Caco-2 (cell line): Measurements from ENCODE around the gene SLC6A7. TPM values are rescaled to one million over a fixed set of nuclear protein-coding genes. Genes with fewer than 3 reads are reported as not detected.

Source experiments
- BruUV-seq: library from RNA; stranded (reverse); fragments of 400-500 nt; replicated peaks from 2 replicates; lab custom pipeline; 2021; lab: Mats Ljungman, UMichigan
- CTCF ChIA-PET: fragments of 300-600 bp; sonication (Branson Sonifier 250); formaldehyde crosslinking; loops from one replicate; lab custom pipeline; 2022; ENCODE audit warnings: antibody characterized with exemption; lab: Charles Lee
- POLR2A ChIA-PET: fragments of 300-600 bp; sonication (Branson Sonifier 250); formaldehyde crosslinking; loops from one replicate; lab custom pipeline; 2022; ENCODE audit warnings: antibody characterized with exemption; lab: Charles Lee
- DNase-seq, 2 experiments: peaks; one replicate each; pipeline versions ENCODE4 v3.0.0 to v3.0.0-alpha.2; 2020 to 2022
- H3K27me3 ChIP-seq: replicated peaks from 2 replicates; pipeline ENCODE4 v1.6.0; 2011; ENCODE audit warnings: low read length; ENCODE audit not compliant: control insufficient read depth, insufficient read depth
- H3K36me3 ChIP-seq: 2 replicates; pipeline ENCODE4 v1.5.1; 2011; ENCODE audit warnings: low read length; ENCODE audit not compliant: control insufficient read depth, insufficient read depth
- H3K4me1 ChIP-seq: fragments of 250-450 bp; sonication (Bioruptor Pico); 2 replicates; pipeline ENCODE4 v1.5.1; 2020; ENCODE audit warnings: mild to moderate bottlenecking
- H3K4me3 ChIP-seq: 2 replicates; pipeline ENCODE4 v1.5.1; 2011; ENCODE audit warnings: low read depth, mild to moderate bottlenecking, control low read depth, low read length
- H3K9me3 ChIP-seq: fragments of 250-450 bp; sonication (Bioruptor Pico); 2 replicates; pipeline ENCODE4 v1.5.1; 2020; ENCODE audit warnings: mild to moderate bottlenecking, moderate library complexity
- H3K27ac Mint-ChIP-seq: one replicate; pipeline ENCODE4 v1.8.0; 2022; ENCODE audit warnings: mixed read lengths; ENCODE audit not compliant: unreplicated experiment
- H3K27me3 Mint-ChIP-seq: one replicate; pipeline ENCODE4 v1.8.0; 2022; ENCODE audit warnings: mixed read lengths; ENCODE audit not compliant: insufficient read depth, unreplicated experiment
- H3K36me3 Mint-ChIP-seq: one replicate; pipeline ENCODE4 v1.8.0; 2022; ENCODE audit warnings: mild to moderate bottlenecking, mixed read lengths; ENCODE audit not compliant: insufficient read depth, unreplicated experiment
- H3K4me1 Mint-ChIP-seq: one replicate; pipeline ENCODE4 v1.8.0; 2022; ENCODE audit warnings: low read depth, mixed read lengths; ENCODE audit not compliant: unreplicated experiment
- H3K4me3 Mint-ChIP-seq: one replicate; pipeline ENCODE4 v1.8.0; 2022; ENCODE audit warnings: mild to moderate bottlenecking, moderate library complexity, mixed read lengths; ENCODE audit not compliant: unreplicated experiment
- H3K9me3 Mint-ChIP-seq: one replicate; pipeline ENCODE4 v1.8.0; 2022; ENCODE audit warnings: mixed read lengths; ENCODE audit not compliant: unreplicated experiment
- intact Hi-C: fragments of 100-400 bp; cut with micrococcal nuclease; formaldehyde crosslinking; loops from one replicate; pipeline ENCODE4 v1.10.0; 2022; ENCODE audit not compliant: unreplicated experiment
- total RNA-seq: library from RNA; stranded (reverse); gene quantifications from 2 replicates; pipeline ENCODE4 v1.2.3, GENCODE V29; 2022
- TF ChIP-seq, protein P1 (sequence below), 2 experiments: fragments of 200-600 bp in 1 of 2; IDR thresholded peaks; 1 replicate in 1 of 2; 2 replicates in 1 of 2; pipeline versions ENCODE4 v1.5.1 to v1.8.0; 2011 to 2022; ENCODE audit warnings: antibody characterized with exemption in 1 of 2, control low read depth in 1 of 2, inconsistent platforms in 1 of 2, low read depth in 1 of 2, low read length in 1 of 2, mild to moderate bottlenecking in 1 of 2, moderate library complexity in 1 of 2; ENCODE audit not compliant: insufficient read depth in 1 of 2, severe bottlenecking in 1 of 2, unreplicated experiment in 1 of 2

The SLC6A7 gene
- total RNA-seq, 1 experiment from 2014 or later, result not detected

DNA sequence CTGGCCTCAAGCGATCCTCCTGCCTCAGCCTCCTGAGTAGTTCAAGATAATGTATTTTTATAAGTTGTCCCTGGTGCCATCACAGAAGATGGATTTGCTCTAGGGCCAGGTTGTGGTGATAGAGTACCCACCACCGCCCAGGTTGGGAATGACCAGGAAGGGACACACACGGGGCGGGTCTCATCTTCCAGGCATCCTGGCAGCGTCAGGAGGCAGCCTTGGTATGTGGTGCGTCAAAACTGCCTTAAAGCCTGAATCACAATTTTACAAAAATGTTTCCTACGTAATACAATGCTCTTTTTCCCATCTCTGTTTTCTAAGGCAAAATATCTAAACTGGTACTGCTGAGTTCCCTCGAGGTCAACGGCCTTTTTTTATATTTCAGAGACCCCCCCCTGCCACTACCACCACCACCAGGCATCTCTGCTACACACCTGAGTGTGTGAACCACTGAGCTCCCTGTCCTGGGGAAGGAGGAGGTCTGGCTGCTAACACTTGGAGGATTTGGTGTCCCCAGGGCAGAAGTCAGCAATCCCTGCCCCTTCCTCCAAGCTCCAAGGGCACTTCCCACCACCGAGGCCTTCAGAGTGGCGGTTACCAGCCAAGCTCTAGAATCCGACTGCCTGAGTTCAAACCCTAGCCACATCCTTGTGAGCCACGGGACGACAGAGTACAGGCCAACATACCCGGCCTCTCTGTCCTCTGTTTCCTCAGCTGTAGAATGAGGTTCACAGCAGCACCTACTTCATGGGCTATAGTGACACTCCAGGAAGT, 47.3 kb downstream of the SLC6A7 start:
- ChIA-PET POLR2A (no interaction called here), CTCF (interaction anchor here (0.7 kb wide), 1 partner anchor 167 kb away, joined by 3 read pairs; no protein-coding TSS in a partner anchor)
- Histone ChIP-seq H3K9me3 (no peaks in the 10 kb centered on the region), H3K4me3 (no peak overlapping the region), H3K27me3 (no peaks in the 10 kb centered on the region), H3K4me1 (no peaks in the 10 kb centered on the region), H3K36me3 (no peaks in the 10 kb centered on the region; the same call in 1 of the 2 replicates)
- TF ChIP-seq, protein P1, sequence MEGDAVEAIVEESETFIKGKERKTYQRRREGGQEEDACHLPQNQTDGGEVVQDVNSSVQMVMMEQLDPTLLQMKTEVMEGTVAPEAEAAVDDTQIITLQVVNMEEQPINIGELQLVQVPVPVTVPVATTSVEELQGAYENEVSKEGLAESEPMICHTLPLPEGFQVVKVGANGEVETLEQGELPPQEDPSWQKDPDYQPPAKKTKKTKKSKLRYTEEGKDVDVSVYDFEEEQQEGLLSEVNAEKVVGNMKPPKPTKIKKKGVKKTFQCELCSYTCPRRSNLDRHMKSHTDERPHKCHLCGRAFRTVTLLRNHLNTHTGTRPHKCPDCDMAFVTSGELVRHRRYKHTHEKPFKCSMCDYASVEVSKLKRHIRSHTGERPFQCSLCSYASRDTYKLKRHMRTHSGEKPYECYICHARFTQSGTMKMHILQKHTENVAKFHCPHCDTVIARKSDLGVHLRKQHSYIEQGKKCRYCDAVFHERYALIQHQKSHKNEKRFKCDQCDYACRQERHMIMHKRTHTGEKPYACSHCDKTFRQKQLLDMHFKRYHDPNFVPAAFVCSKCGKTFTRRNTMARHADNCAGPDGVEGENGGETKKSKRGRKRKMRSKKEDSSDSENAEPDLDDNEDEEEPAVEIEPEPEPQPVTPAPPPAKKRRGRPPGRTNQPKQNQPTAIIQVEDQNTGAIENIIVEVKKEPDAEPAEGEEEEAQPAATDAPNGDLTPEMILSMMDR (IDR thresholded peaks at IDR 0.05; ENCODE audit: insufficient read depth in 1 of 2, low read depth in 1 of 2, low read length in 1 of 2, severe bottlenecking in 1 of 2, unreplicated experiment in 1 of 2), result no peak
- Mint-ChIP-seq H3K27ac (no peak overlapping the region), H3K4me3 (no peak overlapping the region), H3K36me3 (no peaks in the 10 kb centered on the region), H3K4me1 (no peaks in the 10 kb centered on the region), H3K27me3 (no peaks in the 10 kb centered on the region), H3K9me3 (no peaks in the 10 kb centered on the region)
- intact Hi-C loops, result no loop called here
- no peak for DNase-seq
- BruUV-seq, result no TSS peak

DNA sequence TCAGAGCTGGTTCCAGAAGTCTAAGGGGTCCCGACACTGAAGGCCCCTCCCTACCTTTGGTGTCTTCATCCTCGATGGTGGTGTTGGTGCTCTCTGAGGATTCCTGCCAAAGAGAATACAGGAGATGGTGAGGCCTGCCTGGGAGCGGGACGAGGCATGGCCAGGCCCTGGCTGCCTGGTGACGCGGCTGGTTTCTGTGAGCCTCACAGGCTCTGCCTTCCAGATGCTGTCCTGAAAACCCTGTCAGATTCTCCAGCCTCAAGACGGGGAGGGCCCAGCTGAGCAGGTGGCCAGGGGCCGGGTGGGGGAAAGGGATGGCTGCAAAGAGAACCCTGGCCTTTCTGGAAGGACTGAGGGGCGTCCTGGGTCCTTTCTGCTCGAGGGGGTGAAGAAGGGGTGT, 48.8 kb downstream of the SLC6A7 start:
- Mint-ChIP-seq H3K36me3 (no peaks in the 10 kb centered on the region), H3K4me3 (no peak overlapping the region), H3K4me1 (no peaks in the 10 kb centered on the region), H3K27ac (no peak overlapping the region), H3K9me3 (no peaks in the 10 kb centered on the region), H3K27me3 (no peaks in the 10 kb centered on the region)
- no peak overlapping the region for H3K4me3 ChIP-seq
- no peaks in the 10 kb centered on the region for H3K4me1 ChIP-seq
- no TSS peak for BruUV-seq
- TF ChIP-seq, protein P1 (IDR thresholded peaks at IDR 0.05; ENCODE audit: insufficient read depth in 1 of 2, low read depth in 1 of 2, low read length in 1 of 2, severe bottlenecking in 1 of 2, unreplicated experiment in 1 of 2), result no peak
- ChIA-PET CTCF (no interaction called here), POLR2A (no interaction called here)
- no peak for DNase-seq
- no peaks in the 10 kb centered on the region for H3K9me3 ChIP-seq
- no peaks in the 10 kb centered on the region for H3K27me3 ChIP-seq
- no peaks in the 10 kb centered on the region; the same call in 1 of the 2 replicates for H3K36me3 ChIP-seq
- intact Hi-C loops, result no loop called here

DNA sequence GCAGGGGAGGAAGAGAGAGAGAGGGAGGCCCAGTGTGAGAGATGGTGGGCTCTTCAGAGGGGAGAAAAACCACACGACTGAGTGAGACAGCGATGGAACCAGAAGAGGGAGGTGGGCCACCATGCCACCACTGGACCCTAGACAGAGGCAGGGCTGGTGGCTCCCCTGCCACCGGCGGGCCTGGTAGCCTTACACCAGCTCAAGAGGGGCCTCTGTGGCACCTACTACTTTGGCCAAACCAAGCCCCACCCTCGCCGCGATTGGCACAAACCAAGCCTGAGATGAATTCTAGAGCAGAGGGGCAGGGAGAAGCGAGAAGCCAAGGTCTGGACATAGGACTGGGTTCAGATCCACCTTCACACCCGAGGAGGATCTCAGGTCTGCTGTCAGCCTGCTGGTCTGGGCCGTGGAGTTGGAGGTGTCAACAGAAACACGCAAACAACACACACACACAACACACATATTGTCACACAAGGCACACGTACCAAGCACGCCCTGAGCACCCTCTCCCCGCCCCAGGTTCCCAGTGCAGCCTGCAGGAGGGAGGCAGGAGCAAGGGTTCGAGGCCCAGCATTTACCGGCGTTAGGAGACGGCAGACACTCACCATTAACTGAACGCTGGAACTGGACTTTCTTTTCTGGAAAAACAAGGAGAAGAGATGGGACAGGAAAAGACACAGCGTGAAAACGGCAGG, 49.4 kb downstream of the SLC6A7 start:
- TF ChIP-seq, protein P1 (IDR thresholded peaks at IDR 0.05; ENCODE audit: insufficient read depth in 1 of 2, low read depth in 1 of 2, low read length in 1 of 2, severe bottlenecking in 1 of 2, unreplicated experiment in 1 of 2), result no peak
- no peak overlapping the region for H3K4me3 ChIP-seq
- H3K4me1 ChIP-seq, result no peaks in the 10 kb centered on the region
- no peaks in the 10 kb centered on the region for H3K36me3 Mint-ChIP-seq
- no peaks in the 10 kb centered on the region for H3K9me3 Mint-ChIP-seq
- no peaks in the 10 kb centered on the region for H3K27me3 Mint-ChIP-seq
- POLR2A ChIA-PET, result no interaction called here
- no peaks in the 10 kb centered on the region; the same call in 1 of the 2 replicates for H3K36me3 ChIP-seq
- H3K9me3 ChIP-seq, result no peaks in the 10 kb centered on the region
- H3K4me1 Mint-ChIP-seq, result no peaks in the 10 kb centered on the region
- no peak overlapping the region for H3K4me3 Mint-ChIP-seq
- H3K27ac Mint-ChIP-seq, result no peak overlapping the region
- intact Hi-C loops, result no loop called here
- BruUV-seq, result no TSS peak
- no peak for DNase-seq
- no peaks in the 10 kb centered on the region for H3K27me3 ChIP-seq
- CTCF ChIA-PET, result no interaction called here
